Measurements from ENCODE around the gene DGAT2L6.
"Not testable (repeated sequence)": the region's sequence is repeated elsewhere in the genome, so short reads cannot be mapped to it uniquely, and the experiment has no call there.

Gene DGAT2L6

DNA sequence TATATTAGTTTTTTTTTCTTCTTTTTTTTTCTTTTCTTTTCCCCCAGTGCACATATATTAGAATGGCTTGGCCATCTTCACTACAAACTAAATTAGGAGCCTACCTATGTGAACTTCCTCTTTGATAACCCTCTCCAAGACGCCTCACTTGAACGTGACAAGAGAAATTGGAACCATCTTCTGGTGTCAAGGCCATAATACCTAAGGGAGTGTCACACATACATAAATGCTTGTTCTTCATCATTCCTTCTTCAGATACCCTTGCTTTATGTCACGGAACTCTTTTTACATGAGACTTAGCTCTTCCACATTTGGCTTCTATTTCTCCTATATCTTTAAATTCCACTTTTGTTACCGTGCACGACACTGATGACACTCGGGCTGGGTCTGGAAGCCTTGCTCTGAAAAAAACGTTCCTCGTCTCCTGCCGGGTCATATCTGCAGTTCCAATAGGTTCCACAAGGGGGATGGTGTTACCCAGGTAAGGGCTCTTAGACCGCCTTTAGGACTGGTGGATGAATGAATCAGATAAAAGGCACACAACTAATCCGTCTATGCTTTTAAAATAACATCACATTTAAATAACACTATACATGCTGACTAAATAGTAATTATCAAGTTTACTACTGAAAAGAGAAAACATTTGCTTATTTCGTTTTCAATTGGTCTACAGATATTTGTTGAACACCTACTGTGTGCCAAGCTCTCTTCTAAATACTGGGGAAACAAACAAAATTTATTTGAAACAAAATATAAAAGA lies 19.9 kb downstream of the DGAT2L6 start:
- DNase-seq (ENCODE audit: low read depth, low spot score): no peak

DNA sequence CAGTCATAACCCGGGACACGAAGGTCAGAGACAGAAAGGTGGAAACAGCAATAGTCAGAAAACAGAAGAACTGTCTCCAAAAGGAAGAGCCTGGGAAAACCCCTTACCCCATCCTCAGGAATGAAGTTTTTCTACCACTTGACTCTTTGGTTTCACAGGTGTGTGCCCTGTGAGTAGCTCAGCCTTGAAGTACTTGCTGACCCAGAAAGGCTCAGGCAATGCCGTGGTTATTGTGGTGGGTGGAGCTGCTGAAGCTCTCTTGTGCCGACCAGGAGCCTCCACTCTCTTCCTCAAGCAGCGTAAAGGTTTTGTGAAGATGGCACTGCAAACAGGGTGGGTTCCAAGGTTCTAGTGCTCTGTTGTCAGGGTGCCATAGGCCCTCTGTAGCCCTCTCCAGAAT lies 24.4 kb downstream of the DGAT2L6 start:
- DNase-seq (ENCODE audit: low read depth, low spot score): no peak

DNA sequence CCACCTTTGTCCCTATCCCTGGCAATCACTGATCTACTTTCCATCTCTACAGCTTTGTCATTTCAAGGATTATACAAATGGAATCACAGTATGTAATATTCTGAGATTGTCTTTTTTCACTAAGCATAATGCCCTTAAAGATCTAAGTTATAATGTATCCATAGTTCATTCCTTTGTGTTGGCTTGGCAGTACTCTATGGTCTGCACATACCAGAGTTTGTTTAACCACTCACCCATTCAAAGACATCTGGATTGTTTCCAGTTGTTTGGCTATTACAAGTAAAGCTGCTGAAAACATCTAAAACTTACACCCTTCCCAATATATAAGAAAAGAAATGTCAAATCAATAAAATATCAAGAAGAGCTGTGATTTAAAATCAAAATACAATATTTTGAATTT lies 31.2 kb downstream of the DGAT2L6 start:
- DNase-seq (ENCODE audit: low read depth, low spot score): no peak

DNA sequence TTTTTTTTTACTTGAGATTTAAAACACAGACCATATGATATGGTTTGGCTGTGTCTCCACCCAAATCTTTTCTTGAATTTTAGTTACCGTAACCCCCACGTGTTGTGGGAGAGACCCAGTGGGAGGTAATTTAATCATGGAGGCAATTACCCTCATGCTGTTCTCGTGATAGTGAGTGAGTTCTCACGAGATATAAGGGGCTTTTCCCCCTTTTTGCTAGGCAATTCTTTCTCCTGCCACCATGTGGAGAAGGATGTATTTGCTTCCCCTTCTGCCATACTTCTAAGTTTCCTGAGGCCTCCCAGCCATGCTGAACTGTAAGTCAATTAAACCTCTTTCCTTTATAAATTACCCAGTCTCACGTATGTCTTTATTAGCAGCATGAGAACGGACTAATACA lies 32.3 kb downstream of the DGAT2L6 start:
- DNase-seq (ENCODE audit: low read depth, low spot score): not testable (repeated sequence)

DNA sequence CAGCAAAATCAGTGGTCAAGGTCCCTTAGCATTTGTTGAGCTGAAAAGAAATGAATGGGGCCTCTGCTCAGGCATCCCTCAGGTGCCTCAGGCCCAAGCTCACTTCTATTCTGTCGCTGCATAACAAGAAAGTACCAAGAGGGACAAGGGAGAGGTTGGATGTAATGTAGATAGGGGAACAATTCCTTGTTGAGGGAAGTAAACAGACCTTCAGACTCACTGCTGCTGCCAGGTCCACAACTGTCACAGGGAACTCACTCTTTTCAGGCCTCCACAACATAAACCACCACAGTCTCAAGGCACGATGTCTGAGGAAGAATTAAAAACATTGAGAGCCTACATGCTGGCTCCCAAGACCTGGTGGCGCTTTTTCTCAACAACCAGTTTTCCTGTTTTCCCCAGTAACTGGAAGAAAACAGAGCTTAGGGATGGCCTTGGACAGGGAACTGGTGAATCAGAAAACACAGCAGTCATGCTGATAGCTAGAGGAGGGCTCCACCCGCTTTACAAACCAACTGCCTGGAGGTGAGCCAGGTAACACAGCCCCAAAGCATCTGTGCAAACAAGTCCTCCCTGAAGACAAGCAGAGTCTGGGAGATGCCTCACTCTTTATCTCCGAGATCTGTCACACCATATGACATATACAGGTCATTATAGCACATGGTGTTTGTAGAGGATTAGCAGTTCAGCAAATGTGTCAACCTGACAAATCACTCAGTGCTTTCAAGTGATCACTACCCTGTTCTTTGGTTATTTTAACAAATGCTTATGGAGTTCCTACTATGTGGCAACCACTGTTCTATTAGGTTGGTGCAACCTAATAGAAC lies 42.9 kb downstream of the DGAT2L6 start:
- DNase-seq (ENCODE audit: low read depth, low spot score): no peak

DNA sequence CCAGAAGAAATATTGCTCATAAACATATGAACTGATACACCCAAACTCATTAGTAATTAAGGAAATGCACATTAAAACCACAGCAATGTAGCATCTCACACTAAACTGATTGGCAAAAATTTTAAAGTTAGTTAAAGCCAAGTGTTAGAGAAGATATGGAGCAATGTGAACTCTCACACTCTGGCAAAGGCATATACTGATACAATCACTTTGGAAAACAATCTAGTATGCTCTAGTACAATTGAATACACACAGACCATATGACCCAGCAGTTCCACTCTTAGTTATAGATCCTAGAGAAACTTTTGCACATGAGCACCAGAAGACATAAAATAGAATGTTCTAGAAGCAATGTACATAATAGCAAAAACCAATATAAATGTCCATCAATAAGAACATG lies 48.8 kb downstream of the DGAT2L6 start:
- DNase-seq (ENCODE audit: low read depth, low spot score): no peak

DNA sequence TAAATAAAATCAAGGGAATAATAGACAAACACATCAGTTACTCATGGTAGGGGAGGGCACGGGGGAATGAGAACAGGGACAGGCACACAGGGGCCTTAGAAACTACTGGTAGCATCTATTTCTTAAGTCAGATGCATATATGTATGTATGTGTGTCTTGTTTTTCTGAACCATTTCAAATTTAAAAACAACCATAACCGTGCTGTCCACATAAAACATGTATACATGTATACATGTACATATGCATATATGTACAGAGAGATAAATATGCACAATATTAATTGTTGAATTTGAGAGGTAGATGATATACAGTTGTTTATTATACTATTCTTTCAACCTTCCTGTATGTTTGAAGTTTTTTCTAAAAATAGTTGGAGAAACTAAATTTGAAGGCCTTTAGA lies 49.4 kb downstream of the DGAT2L6 start:
- no peak for DNase-seq (ENCODE audit: low read depth, low spot score)

DNA sequence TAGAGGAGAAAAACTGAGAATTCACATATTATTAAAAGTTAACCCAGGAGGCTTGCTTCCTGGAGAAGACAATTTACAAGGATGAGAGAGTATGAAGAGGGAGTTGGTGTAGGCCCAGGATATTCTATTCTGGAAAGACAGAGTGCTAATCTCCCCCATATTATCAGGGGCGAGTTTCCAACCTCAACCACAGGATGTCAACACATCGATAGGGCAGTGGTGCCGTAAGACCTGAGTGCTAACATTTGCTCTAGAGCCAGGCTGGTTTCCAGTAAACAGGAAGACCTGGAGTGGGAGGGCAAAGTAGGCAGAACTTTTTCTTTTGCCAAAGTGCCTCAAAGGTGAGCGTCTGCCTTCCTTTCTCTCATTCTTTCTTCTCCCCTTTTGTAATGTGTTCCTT lies 54.4 kb downstream of the DGAT2L6 start:
- no peak for DNase-seq (ENCODE audit: low read depth, low spot score)

DNA sequence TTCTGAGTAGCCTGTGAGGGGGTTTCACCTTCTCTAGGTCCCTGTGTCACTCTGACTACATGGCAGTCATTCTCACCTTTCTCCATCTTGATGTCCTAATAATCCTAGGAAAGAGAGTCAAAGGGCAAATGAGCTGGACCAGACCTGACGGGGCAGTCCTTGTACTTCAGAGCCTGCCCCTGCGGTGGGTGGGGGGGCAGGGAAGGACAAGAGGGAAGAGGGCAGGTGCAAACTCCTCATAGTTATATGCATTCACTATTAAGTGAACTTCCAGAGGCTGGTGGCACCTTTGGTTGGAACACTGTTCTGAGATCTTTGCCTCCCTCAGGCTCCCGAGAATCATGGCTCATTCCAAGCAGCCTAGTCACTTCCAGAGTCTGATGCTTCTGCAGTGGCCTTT lies 57.1 kb downstream of the DGAT2L6 start, which contains the start of gene AWAT1:
Gene AWAT1, plus strand, starts transcription at position 301 of the 400 bp plus-strand sequence. Its CDS starts 41 bp downstream, at position 342.
- no peak for DNase-seq (ENCODE audit: low read depth, low spot score)

DNA sequence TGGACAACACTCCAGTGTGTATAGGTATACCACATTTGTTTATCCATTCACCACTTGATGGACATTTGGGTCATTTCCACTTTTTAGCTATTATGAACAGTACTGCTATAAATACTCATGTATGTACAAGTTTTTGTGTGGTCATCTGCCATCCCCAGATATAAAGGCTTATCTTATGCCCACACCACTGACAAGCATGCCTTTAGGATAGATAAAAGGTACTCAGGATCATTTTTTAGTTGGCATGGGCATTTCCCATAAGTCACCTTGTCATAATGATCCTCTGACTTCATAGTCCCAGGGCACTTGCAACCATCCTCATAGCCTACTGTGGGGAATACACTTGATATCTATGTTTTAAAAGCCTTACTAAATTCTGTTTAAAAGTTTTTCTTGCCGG lies 63.5 kb downstream of the DGAT2L6 start:
- DNase-seq (ENCODE audit: low read depth, low spot score): no peak

DNA sequence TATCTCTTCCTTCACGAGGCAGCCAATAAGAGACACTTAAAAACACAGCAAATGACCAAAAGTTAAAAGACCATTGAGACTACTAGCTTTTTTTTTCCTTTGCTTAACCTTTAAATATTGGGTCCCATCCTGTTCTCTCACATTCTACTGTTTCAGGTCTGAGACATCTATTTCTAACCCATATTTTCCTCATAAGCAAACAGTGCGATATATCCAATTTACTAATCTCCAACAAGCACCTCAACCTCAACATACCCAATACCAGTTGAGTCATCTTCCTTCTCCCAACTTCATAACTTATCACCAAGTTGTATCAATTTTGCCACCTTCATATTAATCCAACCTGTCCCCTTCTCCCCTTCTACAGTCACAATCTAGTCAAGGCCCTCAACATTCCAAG lies 64.2 kb downstream of the DGAT2L6 start:
- no peak for DNase-seq (ENCODE audit: low read depth, low spot score)

DNA sequence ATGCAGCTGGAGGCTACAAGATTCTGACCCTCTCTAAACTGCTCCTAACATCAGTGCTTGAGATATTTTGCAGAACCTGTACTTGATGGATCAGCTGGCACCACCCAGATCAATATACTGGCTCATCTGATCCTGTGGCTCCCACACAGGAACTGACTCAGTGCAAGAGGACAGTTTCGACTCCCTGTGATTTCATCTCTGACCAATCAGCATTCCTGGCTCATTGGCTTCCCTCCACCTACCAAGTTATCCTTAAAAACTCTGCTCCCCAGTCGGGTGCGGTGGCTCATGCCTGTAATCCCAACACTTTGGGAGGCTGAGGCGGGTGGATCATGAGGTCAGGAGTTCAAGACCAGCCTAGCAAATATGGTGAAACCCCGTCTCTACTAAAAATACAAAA lies 66.3 kb downstream of the DGAT2L6 start:
- DNase-seq (ENCODE audit: low read depth, low spot score): not testable (repeated sequence)

DNA sequence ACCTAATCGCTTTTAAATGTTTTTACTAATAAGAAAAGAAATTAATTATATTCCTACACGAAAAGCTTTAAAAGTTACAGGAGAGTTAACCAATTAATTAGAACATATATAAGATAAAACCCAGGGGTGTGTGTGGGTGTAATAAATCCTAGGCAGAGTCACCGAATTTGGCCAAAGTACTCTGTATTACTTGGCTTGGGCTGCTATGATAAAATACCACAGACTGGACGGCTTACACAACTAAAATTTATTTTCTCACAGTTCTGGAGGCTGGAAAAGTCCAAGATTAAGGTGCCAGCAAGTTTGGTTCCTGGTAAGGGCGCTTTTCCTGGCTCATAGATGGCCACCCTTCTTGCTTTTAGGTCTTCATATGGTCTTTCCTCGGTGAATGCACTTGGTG lies 67.6 kb downstream of the DGAT2L6 start:
- DNase-seq (ENCODE audit: low read depth, low spot score): no peak

DNA sequence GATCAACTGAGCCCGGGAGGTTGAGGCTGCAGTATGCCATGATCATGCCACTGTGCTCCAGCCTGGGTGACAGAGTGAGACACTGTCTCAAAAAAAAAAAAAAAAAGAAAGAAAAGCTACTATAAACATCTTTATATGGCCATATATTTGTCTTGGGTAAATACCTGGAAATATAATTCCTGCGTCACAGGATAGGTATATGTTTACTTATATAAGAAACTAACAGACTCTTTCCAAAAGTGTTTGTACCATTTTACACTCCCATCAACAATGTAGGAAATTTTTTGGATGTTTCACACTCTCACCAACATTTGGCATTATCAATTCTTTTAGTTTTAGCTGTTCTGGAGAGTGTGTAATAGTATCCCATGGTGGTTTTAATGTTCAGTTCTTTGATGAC lies 70.0 kb downstream of the DGAT2L6 start:
- DNase-seq (ENCODE audit: low read depth, low spot score): no peak

DNA sequence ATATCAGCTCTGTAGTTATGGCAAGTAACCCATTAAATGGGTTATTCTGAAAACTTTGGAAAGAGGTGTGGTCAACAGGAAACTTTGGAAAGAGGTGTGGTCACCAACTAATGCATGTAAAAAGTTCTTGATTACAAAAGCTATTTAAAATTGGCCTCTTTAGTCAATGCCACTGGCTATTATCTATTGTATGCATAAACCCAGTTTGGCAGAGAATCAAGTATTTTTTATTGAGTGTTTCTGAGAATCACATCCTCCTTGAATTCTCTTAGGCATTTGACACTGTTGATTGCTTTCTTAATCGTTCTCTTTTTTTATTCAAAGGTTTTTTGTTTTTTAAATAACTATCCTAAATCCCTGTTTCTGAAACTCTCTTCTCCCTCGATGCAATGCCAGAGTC lies 75.2 kb downstream of the DGAT2L6 start:
- DNase-seq (ENCODE audit: low read depth, low spot score): no peak

DNA sequence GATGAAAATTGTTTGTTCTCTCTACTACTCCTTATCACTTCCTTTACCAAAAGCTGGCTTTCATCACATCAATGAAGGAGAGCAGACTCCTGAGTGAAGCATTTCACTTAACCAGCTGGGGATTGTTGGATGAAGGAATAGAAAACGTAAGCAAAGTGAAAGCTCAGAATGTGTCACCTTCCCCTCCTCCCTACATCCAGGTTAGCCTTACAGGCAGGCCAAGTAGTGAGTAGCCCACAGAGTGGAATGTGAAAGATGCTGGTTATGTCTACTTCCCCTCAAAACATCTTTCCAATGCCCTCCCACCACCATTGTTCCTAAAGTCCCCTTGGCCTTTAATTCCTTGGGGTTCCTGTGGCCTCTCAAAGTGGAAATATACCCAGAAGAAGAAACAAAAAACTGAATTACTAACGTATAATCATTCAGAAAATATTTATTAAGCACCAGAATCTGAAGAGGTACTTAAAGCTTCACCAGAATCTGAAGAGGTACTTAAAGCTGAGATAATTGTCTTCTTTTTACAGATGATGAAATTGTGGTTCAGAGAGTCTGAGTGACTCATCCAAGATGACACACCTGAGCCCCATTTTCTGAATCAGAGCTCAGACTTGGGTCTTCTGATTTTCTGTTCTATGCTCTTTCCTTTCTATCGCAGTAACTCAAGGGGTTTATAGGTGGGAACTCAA lies 76.2 kb downstream of the DGAT2L6 start:
- DNase-seq (ENCODE audit: low read depth, low spot score): no peak

DNA sequence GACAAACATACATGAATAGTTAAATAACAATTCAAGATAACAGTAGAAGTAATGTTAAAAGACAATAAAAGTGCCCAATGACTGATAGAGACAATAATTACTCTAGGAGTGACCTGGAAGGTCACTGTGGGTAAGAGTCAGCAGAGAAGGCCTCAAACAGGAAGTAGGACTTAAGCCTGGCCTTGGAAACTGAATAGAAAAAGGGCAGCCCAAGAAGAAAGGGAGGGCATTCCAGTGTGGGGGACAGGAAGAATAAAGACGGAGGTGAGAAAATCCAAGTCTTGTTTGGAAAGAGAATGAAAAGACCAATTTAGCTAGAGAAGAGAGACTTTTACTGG lies 76.7 kb downstream of the DGAT2L6 start:
- no peak for DNase-seq (ENCODE audit: low read depth, low spot score)

DNA sequence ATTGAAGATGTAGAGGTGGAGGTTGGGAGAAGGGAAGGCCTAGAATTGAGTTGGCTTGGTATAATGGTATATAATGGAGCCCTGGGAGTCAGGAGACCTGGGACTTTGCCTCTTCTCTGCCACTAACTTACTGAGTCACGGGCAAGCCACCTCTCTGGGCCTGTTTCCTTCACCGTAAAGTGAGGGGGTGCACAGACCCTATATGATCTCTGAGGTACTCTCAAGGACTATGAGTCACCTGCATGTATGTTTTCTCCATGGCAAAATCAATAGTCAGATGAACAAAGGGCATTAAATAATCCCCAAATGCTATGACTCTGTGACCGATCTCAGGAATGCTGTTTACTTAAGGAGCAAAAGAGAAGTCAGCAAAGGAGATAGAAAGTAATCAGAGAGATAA lies 77.6 kb downstream of the DGAT2L6 start:
- DNase-seq (ENCODE audit: low read depth, low spot score): no peak
